ENCODE data around the gene CCNL2.
"Not testable (repeated sequence)": the region's sequence is repeated elsewhere in the genome, so short reads cannot be mapped to it uniquely, and the experiment has no call there.

Gene CCNL2

DNA sequence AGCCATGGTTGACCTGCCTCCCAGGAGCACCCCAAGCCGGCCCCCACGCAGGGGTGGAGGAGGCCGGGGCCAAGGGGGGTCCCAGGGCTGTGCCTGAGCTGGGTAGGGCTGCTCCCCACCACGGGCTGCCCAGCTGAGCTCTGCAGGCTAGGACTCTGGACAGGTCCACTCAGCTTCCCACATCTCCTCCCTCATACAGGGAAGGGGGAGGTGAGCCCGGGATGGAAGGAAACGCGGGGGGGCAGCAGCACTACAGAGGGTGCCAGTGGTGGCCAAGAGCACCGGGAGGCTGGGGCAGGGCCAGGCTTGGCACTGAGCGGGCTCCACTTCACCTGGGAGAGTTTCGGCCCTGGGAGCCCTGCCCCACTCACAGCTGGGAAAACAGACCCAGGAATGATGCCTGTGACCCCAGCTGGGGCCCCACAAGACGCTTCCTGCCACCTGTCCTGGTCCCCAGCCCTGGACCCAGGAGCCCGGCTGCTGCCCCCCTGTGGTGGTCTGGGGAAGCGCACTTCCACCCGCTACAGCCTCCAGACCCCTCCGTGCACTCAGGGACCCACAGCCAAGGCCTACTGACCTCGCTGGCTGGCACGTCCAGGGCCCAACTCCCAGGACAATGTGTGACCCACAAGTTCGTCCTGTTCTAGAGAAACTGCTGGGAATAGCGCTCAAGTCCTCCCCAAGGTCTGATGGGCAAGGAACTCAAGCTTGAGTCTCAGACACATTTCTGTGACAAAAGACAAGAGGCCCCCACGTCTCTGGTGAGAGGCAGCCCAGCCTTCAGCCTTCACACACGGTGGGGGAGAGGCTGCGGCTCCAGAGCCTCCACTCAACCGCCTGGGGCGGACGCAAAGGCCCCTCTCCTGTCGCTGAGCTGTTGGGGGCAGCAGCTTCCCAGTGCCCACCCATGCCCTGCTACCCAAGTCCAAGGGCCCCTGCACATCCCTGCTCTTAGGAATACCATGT lies 27.1 kb downstream of the CCNL2 start:
- DNase-seq = peak in 1 of 2 experiments; percentile 47

DNA sequence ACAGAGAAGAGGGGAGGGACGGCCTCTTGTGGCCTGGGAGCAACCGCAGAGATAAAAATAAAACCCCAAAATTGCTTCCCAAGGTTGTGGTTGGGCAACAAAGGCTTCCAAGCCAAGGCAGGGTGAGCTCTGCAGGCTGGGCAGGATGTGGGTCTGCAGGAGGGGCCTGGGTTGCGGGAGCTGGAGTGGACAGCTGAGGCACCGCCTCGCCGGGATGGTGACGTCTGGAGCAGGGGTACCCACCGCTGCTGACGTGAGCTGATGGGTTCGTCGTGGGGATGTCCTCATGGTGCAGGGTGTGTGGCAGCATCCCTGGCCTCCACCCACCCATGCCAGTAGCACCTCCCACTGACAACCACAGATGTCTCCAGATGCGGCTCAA lies 27.8 kb downstream of the CCNL2 start:
- no peak for DNase-seq

DNA sequence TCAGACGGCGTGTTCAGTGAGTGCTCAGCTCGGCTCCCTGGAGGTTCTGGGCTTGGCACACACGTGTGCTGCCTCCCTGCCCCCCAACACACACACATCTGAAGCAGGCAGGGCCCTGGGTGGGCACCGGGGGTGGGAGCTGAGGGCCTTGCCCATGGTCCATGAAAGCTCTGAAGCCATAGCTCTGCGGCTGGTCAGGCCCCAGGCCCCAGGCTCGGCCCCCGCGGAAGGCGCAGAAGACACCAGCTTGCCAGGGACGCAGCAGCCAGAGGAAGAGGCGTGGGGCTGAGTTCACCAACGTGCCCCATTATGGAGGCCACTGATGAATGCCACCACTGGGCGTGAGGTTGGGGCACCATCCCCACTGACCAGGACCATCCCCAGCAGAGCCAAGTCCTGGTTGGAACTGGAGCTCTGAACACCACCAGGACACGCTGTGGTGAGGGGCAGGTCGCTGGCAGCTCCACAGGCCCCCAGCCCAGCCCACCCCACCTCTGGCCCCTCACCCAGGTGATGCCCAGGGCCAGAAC lies 28.3 kb downstream of the CCNL2 start:
- DNase-seq = no peak

DNA sequence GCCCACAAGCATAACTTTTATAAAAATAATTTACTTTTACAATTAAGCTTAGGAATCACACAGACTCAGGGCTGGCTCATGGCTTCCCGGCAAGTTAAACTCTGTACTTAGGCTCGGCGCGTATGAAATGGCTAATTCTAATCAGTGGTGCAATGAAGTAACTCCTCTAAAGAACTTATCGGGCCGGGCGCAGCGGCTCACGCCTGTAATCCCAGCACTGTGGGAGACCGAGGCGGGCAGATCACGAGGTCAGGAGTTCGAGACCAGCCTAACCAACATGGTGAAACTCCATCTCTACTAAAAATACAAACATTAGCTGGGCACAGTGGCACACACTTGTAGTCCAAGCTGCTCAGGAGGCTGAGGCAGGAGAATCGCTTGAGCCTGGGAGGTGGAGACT lies 29.0 kb downstream of the CCNL2 start:
- not testable (repeated sequence) for DNase-seq

DNA sequence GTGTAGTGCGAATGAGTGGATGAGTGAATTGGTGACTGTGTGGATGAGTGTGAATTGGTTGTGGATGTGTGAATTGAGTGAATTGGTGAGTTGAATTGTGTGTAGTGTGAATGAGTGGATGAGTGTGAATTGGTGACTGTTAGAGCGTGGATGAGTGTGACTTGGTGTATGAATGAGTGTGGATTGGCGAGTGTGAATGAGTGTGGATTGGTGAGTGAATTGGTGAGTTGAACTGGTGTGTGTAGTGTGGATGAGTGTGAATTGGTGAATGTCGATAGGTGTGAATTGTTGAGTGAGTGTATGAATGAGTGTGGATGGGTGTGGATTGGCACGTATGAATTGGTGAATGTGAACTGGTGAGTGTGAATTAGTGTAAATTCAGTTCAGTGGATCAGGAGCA lies 31.8 kb downstream of the CCNL2 start:
- no peak for DNase-seq

DNA sequence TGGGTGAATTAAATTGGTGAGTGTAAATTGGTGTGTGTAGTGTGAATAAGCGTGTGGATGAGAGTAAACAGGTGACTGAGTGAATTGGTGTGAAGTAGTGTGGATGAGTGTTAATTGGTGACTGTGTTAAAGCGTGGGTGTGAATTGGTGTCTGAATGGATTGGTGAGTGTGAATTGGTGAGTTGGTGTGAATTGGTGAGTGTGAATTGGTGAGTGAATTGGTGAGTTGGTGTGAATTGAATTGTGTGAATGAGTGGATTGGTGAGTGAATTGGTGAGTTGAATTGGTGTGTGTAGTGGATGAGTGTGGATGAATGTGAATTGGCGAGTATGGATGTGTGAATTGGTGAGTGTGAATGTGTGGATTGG lies 32.5 kb downstream of the CCNL2 start:
- DNase-seq = no peak

DNA sequence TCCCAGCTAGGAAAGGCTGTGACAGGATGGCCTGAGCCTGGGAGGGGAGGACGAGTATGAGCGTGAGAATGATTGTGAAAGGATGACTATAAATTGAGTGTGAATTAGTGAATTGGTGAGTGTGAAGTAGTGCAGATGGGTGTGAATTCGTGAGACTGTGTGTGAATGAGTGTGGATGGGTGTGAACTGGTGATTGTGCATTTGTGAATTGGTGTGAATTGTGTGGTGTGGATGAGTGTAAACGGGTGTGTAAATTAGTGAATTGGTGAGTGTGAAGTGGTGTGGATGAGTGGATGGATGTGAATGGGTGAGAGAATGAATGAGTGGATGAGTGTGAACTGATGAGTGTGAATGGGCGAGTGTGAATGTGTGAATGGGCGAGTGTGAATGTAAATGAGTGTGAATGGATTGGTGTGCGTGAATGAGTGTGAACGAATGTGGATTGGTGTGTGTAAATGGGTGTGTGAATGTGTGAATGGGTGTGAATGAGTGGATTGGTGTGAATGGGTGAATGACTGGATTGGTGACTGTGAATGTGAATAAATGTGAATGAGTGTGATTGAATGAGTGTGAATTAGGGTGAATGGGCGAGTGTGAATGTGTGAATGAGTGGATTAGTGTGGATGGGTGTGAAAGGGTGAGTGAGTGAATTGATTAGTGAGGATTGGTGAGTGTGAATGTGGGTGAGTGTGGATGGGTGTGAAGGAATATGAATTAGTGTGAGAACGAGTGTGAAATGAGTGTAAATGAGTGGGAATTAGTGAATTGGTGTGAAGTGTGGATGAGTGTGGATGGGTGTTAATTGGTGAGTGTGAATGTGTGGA lies 33.0 kb downstream of the CCNL2 start:
- DNase-seq = no peak

DNA sequence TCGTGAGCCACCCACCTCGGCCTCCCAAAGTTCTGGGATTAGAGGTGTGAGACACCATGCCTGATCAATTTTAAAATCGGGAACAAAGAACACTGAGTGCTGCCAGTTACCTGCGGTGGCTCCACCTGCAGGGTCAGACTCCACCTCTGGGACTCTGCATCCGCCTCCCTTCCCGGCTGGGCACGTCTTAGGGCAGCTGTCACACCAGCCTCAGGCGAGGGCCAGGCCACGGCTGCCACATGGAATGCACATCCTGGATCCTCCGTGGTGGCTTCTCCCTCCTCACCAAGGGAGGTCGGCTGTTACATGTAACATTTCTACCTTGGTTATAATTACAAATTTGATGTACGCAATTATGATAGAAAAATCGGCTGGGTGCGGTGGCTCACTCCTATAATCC lies 34.9 kb downstream of the CCNL2 start:
- no peak for DNase-seq

DNA sequence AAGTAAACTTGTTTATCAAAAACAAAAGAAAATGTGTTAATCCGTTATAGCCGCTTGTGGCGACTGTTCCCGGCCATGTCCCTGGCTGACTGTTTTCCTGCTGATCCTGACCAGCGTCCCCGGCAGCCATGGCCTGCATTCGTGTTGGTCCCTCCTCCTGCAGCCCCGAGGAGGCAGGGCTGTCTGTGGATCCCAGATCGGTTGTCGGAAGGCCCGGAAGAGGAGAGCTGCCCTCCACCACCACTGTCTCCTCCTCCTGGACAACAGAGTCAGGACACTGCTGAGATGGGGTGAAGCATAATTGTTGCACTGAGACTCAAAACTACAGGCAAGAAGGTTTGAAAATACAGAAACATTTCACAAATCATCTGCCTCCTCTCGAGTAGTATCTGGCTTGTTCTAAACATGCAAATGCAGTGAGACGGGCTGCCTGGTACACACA lies 37.1 kb downstream of the CCNL2 start:
- DNase-seq = no peak

DNA sequence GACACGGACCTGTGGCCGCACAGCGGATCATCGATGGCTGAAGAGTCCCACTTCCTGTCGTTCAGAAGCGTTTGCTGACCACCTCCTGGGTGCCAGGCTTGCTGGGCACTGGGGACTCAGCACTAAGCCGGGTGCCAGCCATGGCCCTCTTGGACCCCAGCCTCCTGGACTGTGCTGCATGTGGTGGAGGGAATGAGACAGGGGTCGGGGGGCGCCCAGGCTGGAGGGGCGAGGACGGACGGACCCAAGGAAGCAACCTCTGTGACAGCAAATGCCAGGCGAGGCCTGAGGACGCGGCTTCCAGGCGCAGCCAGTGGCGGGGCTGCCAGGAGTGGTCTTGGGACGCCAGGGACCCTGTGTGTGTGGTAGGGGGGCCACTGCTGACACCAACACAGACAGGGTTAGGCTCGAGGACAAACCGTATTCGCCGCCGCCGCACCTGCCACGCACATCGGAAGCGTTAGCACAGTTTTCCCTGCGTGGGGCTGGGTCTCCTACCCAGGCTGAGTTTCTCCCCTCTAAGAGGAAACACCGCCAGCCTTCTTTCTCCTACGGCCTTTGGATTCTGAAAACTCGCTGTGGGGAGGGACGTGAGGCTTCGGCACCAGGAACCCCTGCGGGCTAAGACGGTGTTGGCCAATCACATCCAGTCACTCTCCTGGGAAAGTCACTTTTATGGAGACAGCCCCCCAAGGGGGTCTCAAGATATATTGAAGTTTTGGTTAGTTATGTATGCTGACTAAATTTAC lies 37.7 kb downstream of the CCNL2 start:
- no peak for DNase-seq

DNA sequence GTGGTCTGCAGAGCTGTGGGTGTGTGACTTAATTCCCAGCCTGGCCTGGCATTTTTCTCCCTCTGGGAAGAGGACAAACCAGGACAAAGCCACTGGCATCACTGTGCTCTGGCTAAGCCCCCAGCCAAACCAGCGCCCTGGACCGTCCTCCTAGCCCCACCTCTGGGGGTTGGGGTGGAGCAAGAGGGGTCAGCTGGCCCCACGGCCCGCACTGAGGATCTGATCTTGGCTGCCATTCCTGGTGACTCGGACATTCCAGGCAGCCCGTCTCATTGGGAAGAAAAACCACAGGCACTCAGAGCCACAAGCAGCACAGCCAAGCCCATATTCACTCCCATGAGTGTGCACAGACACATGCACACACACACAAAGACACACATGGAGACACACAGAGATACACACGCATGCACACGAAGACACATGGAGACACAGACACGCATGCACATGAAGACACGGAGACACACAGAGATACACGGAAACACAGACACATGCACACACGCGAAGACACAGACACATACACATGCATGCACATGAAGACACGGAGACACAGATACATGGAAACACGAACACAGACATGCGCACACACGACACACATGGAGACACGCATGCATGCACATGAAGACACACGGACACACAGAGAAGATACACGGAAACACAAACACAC lies 38.5 kb downstream of the CCNL2 start:
- DNase-seq = no peak

DNA sequence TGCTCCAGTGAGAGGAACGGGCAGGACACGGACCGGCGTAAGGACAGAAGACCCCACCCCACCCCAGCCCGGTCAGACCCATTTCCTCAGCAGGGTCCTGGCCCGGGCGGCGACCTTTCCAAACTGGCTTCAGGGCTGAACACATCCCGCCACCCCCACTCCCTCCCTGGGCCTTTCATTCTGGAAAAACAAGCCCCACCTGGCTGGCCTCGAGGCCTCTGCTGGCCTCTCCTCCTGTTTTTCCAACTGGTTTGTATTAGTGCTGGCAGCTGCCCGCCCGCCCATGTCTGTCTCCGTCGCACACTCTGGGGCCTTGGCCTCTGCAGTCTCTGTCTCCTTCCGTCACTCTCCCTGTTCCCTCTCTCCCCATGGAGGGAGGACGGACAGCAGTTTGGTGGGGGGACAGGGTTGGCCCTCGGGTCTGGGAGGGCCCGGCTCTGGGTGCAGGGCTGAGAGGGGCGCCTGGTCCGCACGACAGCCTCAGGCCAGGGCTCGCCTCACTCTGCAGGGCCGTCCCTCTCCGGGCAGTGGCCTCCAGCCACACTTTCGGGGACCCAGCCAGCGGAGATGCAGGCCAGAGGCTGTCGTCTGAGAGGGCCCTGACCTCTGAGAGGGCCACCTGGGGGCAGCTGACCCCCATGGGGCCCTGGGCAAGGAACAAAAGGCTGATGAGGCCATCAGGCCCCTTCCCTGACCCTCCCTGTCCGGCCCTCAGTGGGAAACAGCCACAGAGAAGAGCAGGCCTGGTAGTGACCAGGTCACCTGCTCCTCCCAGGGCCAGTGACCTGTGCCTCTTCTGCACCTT lies 39.3 kb downstream of the CCNL2 start:
- DNase-seq = no peak

DNA sequence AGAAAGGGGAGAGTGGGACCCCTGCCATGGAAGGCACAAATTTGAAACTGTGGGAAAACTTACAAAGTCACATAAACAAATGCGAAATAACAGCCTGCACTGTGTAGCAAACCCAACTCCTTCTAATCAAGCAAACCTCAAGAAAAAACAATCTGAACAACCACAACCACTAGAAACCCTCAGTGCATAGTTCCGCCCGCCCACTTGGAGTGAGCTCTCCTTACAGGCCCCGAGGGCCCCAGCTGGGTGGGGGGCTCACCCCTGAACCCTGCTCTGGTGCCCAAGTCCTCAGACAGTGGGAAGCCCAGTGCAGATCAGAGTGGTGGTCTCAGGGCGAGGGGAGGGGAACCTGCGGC lies 39.8 kb downstream of the CCNL2 start:
- DNase-seq = no peak

DNA sequence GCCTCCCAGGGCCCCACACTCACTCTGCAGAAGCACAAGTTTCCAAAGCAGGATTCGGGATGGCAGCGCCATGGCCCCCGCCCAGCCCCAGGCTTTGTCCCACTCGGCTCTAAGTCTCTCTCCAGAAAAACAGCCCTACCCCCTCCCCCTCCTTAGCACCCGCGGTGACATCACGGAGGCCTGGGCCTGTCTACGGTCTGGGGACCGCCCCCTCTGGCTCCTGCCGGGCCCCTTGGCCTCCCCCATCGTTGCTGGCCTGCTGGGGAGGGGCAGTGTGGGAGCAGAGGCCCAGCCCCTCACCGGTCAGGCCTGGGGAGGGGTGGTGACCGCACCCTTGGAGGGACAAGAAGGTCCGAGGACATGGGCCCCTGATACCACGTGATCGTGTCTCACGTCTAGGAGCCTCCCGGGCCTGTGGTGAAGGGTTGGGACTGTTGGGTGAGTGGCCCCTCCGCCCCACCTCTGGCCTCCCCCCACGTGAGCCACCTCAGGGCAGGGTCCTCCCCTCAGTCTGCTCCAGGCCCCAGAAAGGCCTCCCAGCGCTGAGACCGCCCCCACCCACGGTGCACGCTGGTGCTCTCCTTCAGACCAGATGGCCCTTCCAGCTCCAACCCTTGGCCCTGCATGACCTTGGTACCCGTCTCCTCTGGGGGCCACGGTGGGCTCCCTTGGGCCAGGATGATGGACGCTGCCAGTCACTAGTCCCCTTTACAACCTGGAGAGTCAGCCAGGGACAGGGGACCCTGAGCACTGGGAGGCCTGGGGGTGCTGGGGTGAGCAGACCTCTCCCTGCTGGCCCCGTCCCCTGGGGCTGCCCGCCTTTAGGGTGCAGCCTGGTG lies 40.5 kb downstream of the CCNL2 start, which contains the start of gene MXRA8:
MXRA8 (minus strand) TSS at position 123 of the 839 bp plus-strand sequence; CDS start at position 72, 51 bp downstream.
- no peak for DNase-seq

DNA sequence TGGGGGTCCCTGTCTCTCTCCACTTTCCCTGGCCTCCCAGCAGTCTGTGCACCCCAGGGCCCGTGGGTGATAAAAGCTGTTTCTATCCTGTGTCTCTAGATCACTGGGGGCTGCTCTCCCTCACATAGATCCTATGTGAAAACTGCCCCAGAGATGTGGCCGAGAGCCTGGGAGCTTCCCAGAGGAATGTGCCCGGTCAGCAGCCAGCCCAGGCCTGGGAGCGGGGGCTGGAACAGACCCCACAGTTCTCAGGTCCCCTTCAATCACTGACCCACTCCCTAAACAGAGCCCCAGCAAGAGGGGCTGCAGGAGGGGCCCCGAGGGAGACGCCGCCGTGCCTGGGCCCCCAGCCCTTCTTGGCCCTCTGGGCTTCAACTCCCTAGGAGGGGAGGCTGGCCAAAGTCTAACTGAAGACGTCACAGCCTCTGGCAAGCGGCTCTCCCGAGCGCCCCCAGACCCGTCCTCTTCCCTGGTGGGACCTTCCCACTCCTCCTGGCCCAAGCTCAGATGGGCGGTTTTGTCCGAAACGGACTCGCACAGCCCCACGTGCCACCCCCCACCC lies 41.2 kb downstream of the CCNL2 start:
- DNase-seq = no peak

DNA sequence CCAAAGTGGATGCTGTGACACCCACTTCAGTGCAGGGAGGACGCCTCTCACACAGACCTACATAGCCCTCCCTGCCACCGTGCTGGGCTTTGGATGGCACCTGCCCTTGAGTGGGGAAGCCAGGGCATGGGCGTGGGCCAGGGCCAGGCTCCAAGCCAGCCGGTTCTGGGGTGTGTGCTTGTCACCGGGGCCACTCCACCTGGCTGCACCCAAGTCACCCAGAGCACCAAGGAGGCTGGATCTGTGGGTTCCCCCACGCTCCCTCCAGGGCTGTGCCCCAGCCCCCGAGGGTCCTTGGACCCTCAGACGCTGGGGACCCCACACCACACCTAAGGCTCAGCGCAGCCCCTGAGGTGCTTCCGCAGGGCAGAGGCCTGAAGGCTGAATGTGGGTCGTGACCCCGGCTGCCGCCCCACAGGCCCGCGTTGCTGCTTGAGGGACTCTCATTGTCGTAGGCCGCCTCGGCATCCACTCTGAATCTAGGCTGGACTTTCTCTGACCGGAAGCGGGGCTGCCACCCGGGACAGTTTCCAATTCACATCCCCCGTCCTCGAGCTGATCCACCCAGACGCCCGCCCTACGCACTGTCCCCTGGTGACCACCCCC lies 42.2 kb downstream of the CCNL2 start:
- DNase-seq = no peak

DNA sequence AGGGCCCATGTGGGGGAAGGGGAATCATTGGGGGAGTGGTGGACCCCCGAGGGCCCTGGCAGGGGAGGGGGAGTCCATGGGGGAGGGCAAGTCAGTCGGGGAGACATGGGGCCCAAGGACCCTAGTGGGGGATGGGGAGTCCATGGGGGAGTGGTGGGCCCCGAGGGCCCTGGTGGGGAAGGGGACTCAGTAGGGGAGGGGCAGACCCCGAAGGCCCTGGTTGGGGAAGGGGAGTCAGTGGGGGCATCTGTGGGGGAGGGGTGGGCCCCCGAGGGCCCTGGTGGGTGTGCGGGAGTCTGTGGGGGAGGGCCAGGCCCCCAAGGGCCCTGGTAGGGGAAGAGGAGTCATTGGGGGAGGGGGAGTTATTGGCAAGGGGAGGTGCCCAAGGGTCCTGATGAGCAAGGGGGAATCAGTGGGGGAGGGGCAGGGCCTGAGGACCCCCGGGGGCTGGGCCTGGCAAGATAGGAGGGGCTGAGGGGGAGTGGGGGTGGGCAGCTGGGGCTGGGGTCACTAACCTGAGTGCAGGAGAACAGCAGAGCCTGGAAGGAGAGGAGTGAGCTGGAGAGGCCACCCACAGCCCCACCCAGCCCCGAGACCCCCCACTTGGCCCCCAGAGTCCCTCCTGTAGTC lies 42.9 kb downstream of the CCNL2 start:
- DNase-seq = no peak

DNA sequence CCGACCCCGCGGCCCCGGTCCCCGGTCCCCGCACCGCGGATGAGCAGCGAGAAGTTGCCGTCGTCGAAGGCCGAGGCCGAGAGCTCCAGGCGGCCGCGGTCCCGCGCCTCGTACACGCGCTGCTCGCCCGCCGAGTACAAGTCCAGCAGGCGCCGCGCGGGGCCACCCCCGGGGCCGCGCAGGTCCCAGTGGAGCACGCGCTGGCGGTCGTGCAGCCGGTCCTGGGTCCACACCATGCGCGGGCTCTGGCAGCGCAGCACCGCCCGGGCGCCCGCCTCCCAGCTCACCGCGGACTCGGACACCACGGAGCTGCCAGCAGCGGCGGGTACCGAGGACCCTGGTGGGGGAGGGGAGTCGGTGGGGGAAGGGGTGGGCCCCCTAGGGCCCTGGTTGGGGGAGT lies 43.7 kb downstream of the CCNL2 start:
- no peak for DNase-seq

Data from NCI-H1930 (cell line).